NOMO-1 treated with DMSO at 0.1 percent for 48 hours (cell line): ENCODE results near the gene OR52H1.
"Not testable (repeated sequence)": the region's sequence is repeated elsewhere in the genome, so short reads cannot be mapped to it uniquely, and the experiment has no call there.

Experiments used
- DNase-seq: peaks from one replicate; lab custom pipeline; 2025; ENCODE audit not compliant: unreplicated experiment; lab: John Stamatoyannopoulos, UW

OR52H1 gene

GRCh38 chr11:5548440-5548839, at the start of gene OR52H1:
Gene OR52H1, minus strand, starts transcription at chr11:5548540. Its CDS starts 3,035 bp downstream, at chr11:5545505.
- no peak for DNase-seq

- no peak for DNase-seq
Measured at GRCh38 chr11:5597953-5598352, 49.6 kb upstream of the OR52H1 start.

- peak; percentile 7 for DNase-seq
Measured at GRCh38 chr11:5596607-5597201, 48.4 kb upstream of the OR52H1 start, which contains the start of gene TRIM6. Gene TRIM6, plus strand, starts transcription at chr11:5596637. Its CDS starts 261 bp downstream, at chr11:5596898.

- no peak for DNase-seq
Measured at GRCh38 chr11:5593146-5593545, 44.8 kb upstream of the OR52H1 start.

GRCh38 chr11:5592615-5593014, 44.3 kb upstream of the OR52H1 start:
- DNase-seq, result no peak

GRCh38 chr11:5591613-5592012, 43.3 kb upstream of the OR52H1 start:
- no peak for DNase-seq

- DNase-seq, result not testable (repeated sequence)
Measured at GRCh38 chr11:5589906-5590305, 41.6 kb upstream of the OR52H1 start.

GRCh38 chr11:5584458-5584857, 36.1 kb upstream of the OR52H1 start:
- DNase-seq, result not testable (repeated sequence)

GRCh38 chr11:5581014-5581413, 32.7 kb upstream of the OR52H1 start:
- no peak for DNase-seq

- no peak for DNase-seq
Measured at GRCh38 chr11:5580577-5580976, 32.2 kb upstream of the OR52H1 start, which contains the start of gene OR52B6. Gene OR52B6, plus strand, starts transcription at chr11:5580877. Its CDS starts 0 bp downstream, at chr11:5580877.

GRCh38 chr11:5577101-5577500, 28.8 kb upstream of the OR52H1 start:
- DNase-seq, result no peak

GRCh38 chr11:5575152-5575551, 26.8 kb upstream of the OR52H1 start:
- DNase-seq, result no peak

- DNase-seq, result no peak
Measured at GRCh38 chr11:5574654-5575053, 26.3 kb upstream of the OR52H1 start.

- peak; percentile 28 for DNase-seq
Measured at GRCh38 chr11:5564259-5565019, 16.1 kb upstream of the OR52H1 start.

- DNase-seq, result no peak
Measured at GRCh38 chr11:5557751-5558150, 9.4 kb upstream of the OR52H1 start.

- DNase-seq, result no peak
Measured at GRCh38 chr11:5556596-5557188, 8.4 kb upstream of the OR52H1 start.

GRCh38 chr11:5553343-5553742, 5.0 kb upstream of the OR52H1 start:
- peak; percentile 10 for DNase-seq

GRCh38 chr11:5550440-5551095, 2.2 kb upstream of the OR52H1 start:
- DNase-seq, result no peak

- no peak for DNase-seq
Measured at GRCh38 chr11:5547982-5548381, 358 bp downstream of the OR52H1 start.

- no peak for DNase-seq
Measured at GRCh38 chr11:5546457-5546856, 1.9 kb downstream of the OR52H1 start.

- no peak for DNase-seq
Measured at GRCh38 chr11:5541427-5541826, 6.9 kb downstream of the OR52H1 start.
